Activated naive CD4-positive, alpha-beta T cell treated with anti-CD3 and anti-CD28 coated beads, Interleukin-2, amount 10 ng/mL, durations not matched to agents 7 days and 5 days (primary cell): Measurements from ENCODE around the gene TSHZ2.

ENCODE experiments used
- CTCF ChIA-PET: fragments of 350-600 bp; sonication (Branson Sonifier 250); formaldehyde crosslinking; loops from one replicate; lab custom pipeline; 2021; ENCODE audit warnings: antibody characterized with exemption; lab: Charles Lee
- DNase-seq: peaks from one replicate; pipeline ENCODE4 v3.0.0-alpha.2; 2020
- H3K27ac Mint-ChIP-seq: one replicate; pipeline ENCODE4 v1.8.0; 2021; ENCODE audit warnings: mild to moderate bottlenecking, moderate library complexity, mixed read lengths
- H3K27me3 Mint-ChIP-seq: one replicate; pipeline ENCODE4 v1.8.0; 2021; ENCODE audit warnings: mild to moderate bottlenecking, mixed read lengths
- H3K36me3 Mint-ChIP-seq: one replicate; pipeline ENCODE4 v1.8.0; 2021; ENCODE audit warnings: mixed read lengths
- H3K4me1 Mint-ChIP-seq: one replicate; pipeline ENCODE4 v1.8.0; 2021; ENCODE audit warnings: mixed read lengths
- H3K4me3 Mint-ChIP-seq: one replicate; pipeline ENCODE4 v1.8.0; 2021; ENCODE audit warnings: mild to moderate bottlenecking, moderate library complexity, mixed read lengths
- H3K9me3 Mint-ChIP-seq: one replicate; pipeline ENCODE4 v1.8.0; 2021; ENCODE audit warnings: mixed read lengths

TSHZ2 gene

GRCh38 chr20:53382263-53382844, 410.2 kb downstream of the TSHZ2 start:
- Mint-ChIP-seq H3K27me3 (no peaks in the 10 kb centered on the region), H3K9me3 (no peaks in the 10 kb centered on the region), H3K4me3 (no peak overlapping the region), H3K4me1 (no peaks in the 10 kb centered on the region), H3K36me3 (no peaks in the 10 kb centered on the region), H3K27ac (no peak overlapping the region)
- no peak for DNase-seq
- CTCF ChIA-PET: no interaction called here

- CTCF ChIA-PET: no interaction called here
- Mint-ChIP-seq H3K27me3 (no peaks in the 10 kb centered on the region), H3K36me3 (no peaks in the 10 kb centered on the region), H3K4me3 (no peak overlapping the region), H3K4me1 (peaks cover 14% of the 10 kb centered on the region), H3K27ac (no peak overlapping the region), H3K9me3 (no peaks in the 10 kb centered on the region)
- DNase-seq: no peak
Measured at GRCh38 chr20:53383916-53384315, 411.8 kb downstream of the TSHZ2 start.

DNA sequence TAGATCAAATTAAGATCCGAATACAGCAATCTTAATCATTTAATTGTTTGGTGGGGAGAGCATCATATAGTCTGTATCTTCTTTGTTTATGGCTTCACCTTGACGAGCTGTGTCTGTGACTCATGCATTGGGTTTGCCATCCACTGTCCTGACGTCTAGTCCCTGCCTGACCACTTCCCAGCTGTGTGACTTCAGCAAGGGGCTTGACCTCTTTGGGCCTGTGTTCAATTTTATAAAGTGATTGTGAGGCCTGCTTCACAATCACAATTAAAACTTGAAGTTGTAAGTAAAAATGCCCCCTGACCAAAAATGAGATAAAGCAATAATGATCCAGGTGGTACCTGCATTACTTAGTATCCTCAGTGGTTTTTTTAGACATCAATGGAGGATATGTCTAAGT, 412.2 kb downstream of the TSHZ2 start:
- no peak for DNase-seq
- H3K36me3 Mint-ChIP-seq: no peaks in the 10 kb centered on the region
- CTCF ChIA-PET: no interaction called here
- no peak overlapping the region for H3K4me3 Mint-ChIP-seq
- no peaks in the 10 kb centered on the region for H3K9me3 Mint-ChIP-seq
- peaks cover 19% of the 10 kb centered on the region for H3K4me1 Mint-ChIP-seq
- H3K27me3 Mint-ChIP-seq: no peaks in the 10 kb centered on the region
- no peak overlapping the region for H3K27ac Mint-ChIP-seq

GRCh38 chr20:53385941-53386767, 414.0 kb downstream of the TSHZ2 start:
- H3K27ac Mint-ChIP-seq: no peak overlapping the region
- no peaks in the 10 kb centered on the region for H3K9me3 Mint-ChIP-seq

GRCh38 chr20:53387983-53388675, 416.0 kb downstream of the TSHZ2 start:
- Mint-ChIP-seq H3K27ac (peak overlapping the region; percentile 28), H3K27me3 (no peaks in the 10 kb centered on the region), H3K9me3 (no peaks in the 10 kb centered on the region), H3K4me1 (peaks cover 21% of the 10 kb centered on the region), H3K4me3 (no peak overlapping the region), H3K36me3 (no peaks in the 10 kb centered on the region)
- CTCF ChIA-PET: no interaction called here
- DNase-seq: peak; percentile 58

More at GRCh38 chr20:53385941-53386767, 414.0 kb downstream of the TSHZ2 start:
- Mint-ChIP-seq H3K27me3 (no peaks in the 10 kb centered on the region), H3K4me3 (no peak overlapping the region), H3K4me1 (peaks cover 21% of the 10 kb centered on the region), H3K36me3 (no peaks in the 10 kb centered on the region)
- CTCF ChIA-PET: no interaction called here
- no peak for DNase-seq

- Mint-ChIP-seq H3K9me3 (no peaks in the 10 kb centered on the region), H3K27me3 (no peaks in the 10 kb centered on the region), H3K4me1 (peaks cover 21% of the 10 kb centered on the region), H3K4me3 (no peak overlapping the region), H3K27ac (no peak overlapping the region), H3K36me3 (no peaks in the 10 kb centered on the region)
- CTCF ChIA-PET: no interaction called here
- no peak for DNase-seq
Measured at GRCh38 chr20:53389516-53390300, 417.6 kb downstream of the TSHZ2 start.

DNA sequence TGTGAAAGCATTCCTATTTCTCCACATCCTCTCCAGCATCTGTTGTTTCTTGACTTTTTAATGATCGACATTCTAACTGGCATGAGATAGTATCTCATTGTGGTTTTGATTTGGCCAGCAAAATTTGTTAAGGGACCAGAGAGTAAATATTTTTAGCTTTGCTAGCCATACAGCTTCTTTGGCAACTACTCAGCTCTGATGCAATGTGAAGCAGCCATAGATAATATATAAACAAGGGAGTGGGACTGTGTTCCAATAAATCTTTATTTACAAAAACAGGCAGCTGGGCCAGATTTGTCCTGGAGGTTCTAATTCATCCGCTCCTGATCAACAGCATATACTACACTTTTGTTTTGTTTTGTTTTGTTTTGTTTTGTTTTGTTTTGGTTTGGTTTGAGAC, 418.6 kb downstream of the TSHZ2 start:
- Mint-ChIP-seq H3K27ac (no peak overlapping the region), H3K4me3 (no peak overlapping the region), H3K27me3 (no peaks in the 10 kb centered on the region), H3K4me1 (peaks cover 25% of the 10 kb centered on the region), H3K9me3 (no peaks in the 10 kb centered on the region), H3K36me3 (peaks cover 5% of the 10 kb centered on the region)
- no peak for DNase-seq
- CTCF ChIA-PET: no interaction called here

GRCh38 chr20:53394433-53394832, 422.3 kb downstream of the TSHZ2 start:
- CTCF ChIA-PET: no interaction called here
- DNase-seq: no peak
- H3K4me1 Mint-ChIP-seq: peaks cover 6% of the 10 kb centered on the region
- H3K36me3 Mint-ChIP-seq: peaks cover 5% of the 10 kb centered on the region
- no peak overlapping the region for H3K4me3 Mint-ChIP-seq
- H3K27me3 Mint-ChIP-seq: no peaks in the 10 kb centered on the region
- no peaks in the 10 kb centered on the region for H3K9me3 Mint-ChIP-seq
- H3K27ac Mint-ChIP-seq: no peak overlapping the region

DNA sequence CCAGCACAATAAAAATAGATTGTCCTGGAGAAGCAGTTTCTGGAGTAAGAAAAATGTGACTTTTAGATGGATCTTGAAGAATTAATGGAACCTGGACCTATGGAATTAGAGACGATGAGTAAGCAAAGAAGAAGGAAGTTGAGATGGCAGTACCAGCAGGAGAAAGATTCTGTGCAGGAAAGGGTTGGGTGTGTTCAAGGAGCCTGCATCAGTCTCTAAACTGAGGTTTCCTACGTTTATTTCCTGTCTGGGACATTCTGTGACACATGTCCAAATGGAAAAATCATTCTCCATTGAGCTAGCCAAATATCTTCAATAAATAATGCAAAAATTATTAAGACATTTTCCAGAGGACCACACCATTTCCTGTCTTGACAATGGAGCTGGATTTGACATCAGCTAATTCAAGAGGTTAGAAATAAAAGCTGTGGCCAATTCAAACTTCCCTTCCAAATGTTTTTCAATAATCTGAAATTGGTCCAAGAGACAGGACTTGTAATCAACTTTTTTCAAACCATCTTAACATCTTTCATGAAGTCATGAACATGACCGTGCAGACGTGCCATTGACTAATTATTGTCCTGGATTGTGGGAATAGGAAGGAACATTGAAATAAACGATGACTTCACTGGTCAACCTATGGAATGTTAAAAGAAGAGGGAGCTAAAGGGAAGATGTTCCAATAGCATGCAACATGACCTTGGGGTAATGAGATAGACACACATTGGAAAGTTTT, 423.2 kb downstream of the TSHZ2 start:
- Mint-ChIP-seq H3K4me3 (no peak overlapping the region), H3K9me3 (no peaks in the 10 kb centered on the region), H3K27me3 (no peaks in the 10 kb centered on the region), H3K4me1 (peaks cover 9% of the 10 kb centered on the region), H3K36me3 (peaks cover 5% of the 10 kb centered on the region), H3K27ac (no peak overlapping the region)
- DNase-seq: no peak
- CTCF ChIA-PET: no interaction called here

- peaks cover 7% of the 10 kb centered on the region for H3K36me3 Mint-ChIP-seq
- no peaks in the 10 kb centered on the region for H3K9me3 Mint-ChIP-seq
- DNase-seq: no peak
- no peak overlapping the region for H3K4me3 Mint-ChIP-seq
- CTCF ChIA-PET: no interaction called here
- H3K27me3 Mint-ChIP-seq: no peaks in the 10 kb centered on the region
- H3K4me1 Mint-ChIP-seq: peaks cover 28% of the 10 kb centered on the region
- H3K27ac Mint-ChIP-seq: no peak overlapping the region
Measured at GRCh38 chr20:53399083-53399482, 426.9 kb downstream of the TSHZ2 start.

GRCh38 chr20:53399592-53400335, 427.6 kb downstream of the TSHZ2 start:
- DNase-seq: no peak
- no peaks in the 10 kb centered on the region for H3K9me3 Mint-ChIP-seq
- CTCF ChIA-PET: no interaction called here
- no peak overlapping the region for H3K4me3 Mint-ChIP-seq
- no peak overlapping the region for H3K27ac Mint-ChIP-seq
- peaks cover 6% of the 10 kb centered on the region for H3K36me3 Mint-ChIP-seq
- no peaks in the 10 kb centered on the region for H3K27me3 Mint-ChIP-seq
- peaks cover 29% of the 10 kb centered on the region for H3K4me1 Mint-ChIP-seq

DNA sequence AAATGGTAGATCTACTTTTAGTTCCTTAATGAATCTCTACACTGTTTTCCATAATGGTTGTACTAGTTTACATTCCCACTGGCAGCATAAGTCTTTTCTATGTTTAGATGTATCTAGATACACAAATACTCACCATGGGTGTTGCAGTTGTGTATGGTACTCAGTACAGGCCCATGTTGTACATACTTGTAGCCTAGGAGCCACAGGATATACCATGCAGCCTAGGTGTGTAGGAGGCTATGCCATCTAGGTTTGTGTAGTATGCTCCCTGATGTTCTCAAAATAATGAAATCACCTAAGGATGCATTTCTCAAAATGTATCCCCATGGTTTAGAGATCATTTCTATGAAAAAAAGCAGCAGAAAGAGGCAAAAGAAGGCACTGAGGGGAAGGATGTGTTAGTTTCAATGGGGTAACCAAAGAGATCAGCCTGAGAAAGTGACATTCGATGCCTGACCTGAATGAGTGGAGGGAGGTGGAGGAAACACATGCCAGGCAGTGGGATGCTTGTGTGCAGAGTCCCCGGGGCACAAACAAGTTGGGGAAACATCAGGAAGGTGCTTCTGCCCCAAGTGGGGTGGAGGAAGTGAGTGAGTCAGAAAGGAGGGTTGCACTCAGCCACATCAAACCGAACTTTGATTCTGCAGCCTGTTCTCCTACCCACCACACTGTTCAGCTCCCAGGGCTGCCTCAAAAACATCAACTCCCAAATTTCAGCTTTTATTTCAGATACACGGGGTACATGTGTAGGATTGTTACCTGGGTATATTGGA, 430.3 kb downstream of the TSHZ2 start:
- H3K9me3 Mint-ChIP-seq: no peaks in the 10 kb centered on the region
- CTCF ChIA-PET: no interaction called here
- no peak overlapping the region for H3K4me3 Mint-ChIP-seq
- peak overlapping the region; percentile 5 for H3K27ac Mint-ChIP-seq
- peaks cover 25% of the 10 kb centered on the region for H3K4me1 Mint-ChIP-seq
- H3K27me3 Mint-ChIP-seq: peaks cover 3% of the 10 kb centered on the region
- peaks cover 2% of the 10 kb centered on the region for H3K36me3 Mint-ChIP-seq
- peak; percentile 60 for DNase-seq
